ENCODE measurements around the gene DPH1.
"Not testable (repeated sequence)": the region's sequence is repeated elsewhere in the genome, so short reads cannot be mapped to it uniquely, and the experiment has no call there.

DPH1 gene

DNA sequence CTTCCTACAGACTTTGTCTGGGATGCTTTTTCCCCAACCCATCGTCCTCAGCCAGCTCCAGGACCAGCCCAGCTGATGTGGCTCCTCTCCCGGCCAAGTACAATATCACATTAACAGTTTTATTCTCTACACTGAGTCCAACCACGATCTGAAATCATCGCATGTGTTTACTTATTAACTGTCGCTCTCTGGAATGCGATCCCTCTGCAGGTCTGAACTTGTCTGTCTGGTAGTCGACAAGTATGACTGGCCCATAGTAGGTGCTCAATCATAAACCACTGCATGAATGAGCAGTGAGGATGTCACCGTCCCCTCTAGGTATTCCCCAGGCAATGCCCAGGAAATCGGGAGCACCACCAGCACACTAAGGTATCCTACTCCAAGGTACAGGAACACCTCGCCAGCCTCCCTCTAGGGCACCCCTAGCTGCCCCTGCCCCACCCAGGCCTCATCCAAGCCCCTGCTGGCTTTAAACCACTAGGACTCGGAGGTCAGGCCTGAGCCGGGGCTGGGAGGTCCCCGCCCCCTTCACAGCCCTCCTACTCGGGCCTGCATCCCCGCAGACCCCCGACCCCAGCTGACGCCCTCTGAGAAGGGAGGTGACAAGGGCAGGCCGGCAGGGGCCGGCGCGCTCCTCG, 32.5 kb upstream of the DPH1 start:
- Mint-ChIP-seq H3K4me1 (ENCODE audit: low read depth in 2 of 2) (no peaks in the 10 kb centered on the region), H3K4me3 (no peak overlapping the region), H3K36me3 (ENCODE audit: insufficient read depth) (peaks cover 6% of the 10 kb centered on the region), H3K9me3 (no peaks in the 10 kb centered on the region), H3K27ac (no peak overlapping the region), H3K27me3 (peaks cover 54 to 59% of the 10 kb centered on the region in 2 donors)
- ATAC-seq (replicated peaks) (no peak), DNase-seq (no peak)

DNA sequence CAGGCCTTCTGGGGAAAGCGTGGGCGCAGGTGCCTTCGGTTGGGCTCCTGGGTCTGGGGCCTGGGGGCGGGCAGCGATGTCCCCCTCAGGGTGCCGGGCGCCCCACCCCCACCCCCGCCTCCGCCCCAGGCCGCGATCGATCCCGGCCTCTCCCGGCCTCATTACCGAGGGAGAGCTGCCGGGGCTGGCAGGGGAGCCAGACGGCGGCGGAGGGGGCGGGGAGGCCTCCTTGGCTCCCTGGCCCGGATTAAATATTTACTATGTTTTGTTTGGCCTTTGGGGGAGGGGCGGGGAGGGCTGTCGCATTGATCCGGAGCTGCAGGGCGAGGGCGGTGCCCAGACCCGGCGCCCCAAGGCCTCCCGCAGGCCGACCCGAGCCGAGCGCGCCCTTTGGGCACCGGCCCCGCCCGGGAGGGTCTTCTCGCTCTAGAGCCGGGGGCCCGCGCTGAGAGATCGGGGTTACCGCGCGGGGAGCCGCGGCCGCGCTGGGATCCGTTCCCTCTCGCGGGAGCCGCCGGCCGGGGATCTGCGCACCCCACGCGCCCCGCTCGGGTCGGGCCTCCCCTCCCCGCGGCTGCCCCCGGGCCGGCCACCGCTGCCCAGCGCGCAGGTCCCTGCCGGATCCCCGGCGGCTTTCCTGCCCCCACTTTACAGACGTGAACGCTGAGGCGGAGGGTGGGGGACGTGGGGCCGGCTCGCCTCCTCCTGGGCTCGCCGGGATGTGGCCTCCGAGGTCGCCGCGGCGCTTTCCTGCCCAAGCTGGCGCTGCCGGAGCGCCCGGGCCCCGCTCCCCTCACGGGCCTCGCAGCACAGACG, 31.8 kb upstream of the DPH1 start:
- peaks cover 6% of the 10 kb centered on the region for H3K36me3 Mint-ChIP-seq (ENCODE audit: insufficient read depth)
- no peaks in the 10 kb centered on the region for H3K9me3 Mint-ChIP-seq
- H3K4me3 Mint-ChIP-seq, result no peak overlapping the region
- ATAC-seq (replicated peaks) (peak; percentile 24), DNase-seq (no peak)
- H3K27me3 Mint-ChIP-seq, result peaks cover 54 to 67% of the 10 kb centered on the region in 2 donors
- H3K4me1 Mint-ChIP-seq (ENCODE audit: low read depth in 2 of 2), result no peaks in the 10 kb centered on the region
- H3K27ac Mint-ChIP-seq, result no peak overlapping the region

DNA sequence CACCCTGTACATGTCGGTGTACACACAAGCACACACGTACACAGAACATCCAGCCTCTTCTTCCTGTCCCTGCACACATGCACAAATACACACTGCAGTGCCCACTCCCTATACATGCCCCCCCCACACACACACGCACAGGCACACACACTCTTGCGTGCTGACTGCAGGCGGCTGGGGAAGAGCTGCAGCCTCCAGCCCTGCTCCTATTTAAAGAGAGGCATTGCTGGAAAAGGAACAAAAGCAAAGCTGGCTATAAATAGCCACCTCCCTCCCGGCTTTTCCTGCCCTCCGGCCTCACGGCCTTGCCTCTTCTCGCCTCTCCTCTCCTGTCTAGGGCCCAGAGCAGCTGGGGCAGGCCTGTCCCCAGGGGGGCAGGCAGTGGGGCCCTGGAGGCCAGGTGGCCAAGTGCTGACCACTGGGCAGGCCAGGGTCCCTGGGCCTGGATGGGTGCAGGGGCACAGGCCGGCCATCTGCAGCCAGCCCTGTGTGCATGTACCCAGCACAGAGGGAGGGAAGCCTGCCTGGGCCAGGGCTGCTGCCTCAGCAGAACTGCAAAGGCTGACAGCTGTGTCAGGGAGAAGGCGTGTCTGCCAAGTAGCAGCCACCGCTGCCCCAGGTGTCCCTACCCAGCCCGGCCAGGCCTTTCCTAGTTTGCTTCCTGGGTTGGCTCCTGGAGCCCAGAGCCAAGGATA, 30.2 kb upstream of the DPH1 start:
- Mint-ChIP-seq H3K36me3 (ENCODE audit: insufficient read depth) (peaks cover 6% of the 10 kb centered on the region), H3K9me3 (no peaks in the 10 kb centered on the region), H3K27ac (peak overlapping the region in 1 of 2 donors; percentile 0), H3K4me3 (peak overlapping the region; percentile 24 to 35), H3K27me3 (peaks cover 44 to 62% of the 10 kb centered on the region in 2 donors), H3K4me1 (ENCODE audit: low read depth in 2 of 2) (no peaks in the 10 kb centered on the region)
- no peak for DNase-seq
- ATAC-seq (replicated peaks), result no peak

DNA sequence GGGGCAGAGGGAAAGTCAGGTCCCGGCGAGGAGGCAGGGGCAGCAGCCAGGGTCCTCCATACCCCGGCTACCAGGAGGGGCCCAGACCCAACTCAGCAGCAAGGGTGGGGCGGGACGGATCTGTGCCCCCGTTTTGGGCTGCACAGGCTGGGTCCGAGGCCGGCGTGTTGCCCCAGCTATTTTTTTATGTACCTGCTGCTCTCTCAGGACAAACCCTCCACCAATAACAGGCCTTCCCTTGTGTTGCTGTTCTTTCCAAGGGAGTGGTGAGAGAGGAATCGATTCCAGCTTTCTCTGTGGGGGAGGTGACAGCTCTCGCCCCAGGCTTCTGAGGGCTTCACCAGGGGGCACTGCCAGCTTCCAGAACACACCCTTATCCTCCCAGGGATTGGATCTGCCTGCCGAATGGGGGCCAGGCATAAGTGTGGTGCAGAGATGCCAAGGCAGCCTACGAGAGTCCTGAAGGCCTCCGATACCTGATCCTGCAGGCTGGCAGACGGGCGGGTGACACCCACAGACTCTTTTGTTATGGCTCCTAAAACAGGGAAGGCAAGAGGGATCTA, 27.1 kb upstream of the DPH1 start:
- H3K36me3 Mint-ChIP-seq (ENCODE audit: insufficient read depth), result peaks cover 6% of the 10 kb centered on the region
- no peak overlapping the region for H3K27ac Mint-ChIP-seq
- DNase-seq (no peak), ATAC-seq (replicated peaks) (no peak)
- no peaks in the 10 kb centered on the region for H3K4me1 Mint-ChIP-seq (ENCODE audit: low read depth in 2 of 2)
- H3K9me3 Mint-ChIP-seq, result no peaks in the 10 kb centered on the region
- H3K27me3 Mint-ChIP-seq, result peaks cover 21 to 35% of the 10 kb centered on the region in 2 donors
- H3K4me3 Mint-ChIP-seq, result no peak overlapping the region

DNA sequence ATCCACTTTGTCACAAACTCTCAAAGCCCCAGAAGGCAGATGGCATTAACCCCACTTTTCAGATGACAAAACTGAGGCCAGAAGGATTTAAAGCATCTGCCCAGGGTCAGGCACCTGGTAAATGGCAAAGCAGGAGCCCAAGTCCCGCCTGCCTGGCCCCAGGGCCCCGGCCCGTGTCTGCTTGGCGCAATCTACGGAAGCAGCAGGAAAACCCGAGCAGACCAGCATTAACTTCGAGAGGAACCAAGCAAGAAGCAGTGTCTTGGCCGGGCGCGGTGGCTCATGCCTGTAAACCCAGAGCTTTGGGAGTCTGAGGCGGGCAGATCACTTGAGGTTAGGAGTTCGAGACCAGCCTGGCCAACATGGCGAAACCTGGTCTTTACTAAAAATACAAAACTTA, 26.4 kb upstream of the DPH1 start:
- Mint-ChIP-seq H3K4me1 (ENCODE audit: low read depth in 2 of 2) (no peaks in the 10 kb centered on the region), H3K4me3 (no peak overlapping the region), H3K27me3 (peaks cover 21 to 35% of the 10 kb centered on the region in 2 donors), H3K36me3 (ENCODE audit: insufficient read depth) (peaks cover 6% of the 10 kb centered on the region), H3K9me3 (no peaks in the 10 kb centered on the region), H3K27ac (no peak overlapping the region)
- DNase-seq, result no peak
- no peak for ATAC-seq (replicated peaks)

DNA sequence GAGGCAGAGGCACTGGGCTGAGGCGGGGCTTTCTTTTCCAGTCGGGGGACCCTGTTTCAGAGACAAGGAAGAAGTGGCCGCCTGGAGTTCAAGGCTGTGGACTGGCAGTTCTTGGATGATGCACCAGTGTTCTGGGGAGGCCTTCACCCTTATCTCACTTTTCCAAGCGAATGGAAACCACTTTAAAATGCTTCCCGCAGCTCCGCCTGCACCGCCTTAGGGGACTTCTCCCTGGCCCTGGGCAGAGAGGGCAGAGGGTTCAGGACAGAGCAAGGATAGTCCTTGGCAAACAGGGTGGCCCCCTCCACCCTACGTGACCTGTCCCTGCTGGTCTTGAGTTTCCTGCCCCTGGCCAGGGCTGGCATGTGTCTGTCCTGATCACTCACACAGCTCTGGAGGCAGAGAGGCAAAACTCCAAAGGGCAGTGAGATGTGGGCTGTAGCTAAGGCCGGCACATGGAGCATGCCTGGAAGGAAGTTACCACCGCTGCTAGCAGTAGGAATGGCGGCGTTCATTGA, 25.5 kb upstream of the DPH1 start:
- DNase-seq (no peak), ATAC-seq (replicated peaks) (no peak)
- no peak overlapping the region for H3K27ac Mint-ChIP-seq
- H3K4me1 Mint-ChIP-seq (ENCODE audit: low read depth in 2 of 2), result no peaks in the 10 kb centered on the region
- no peak overlapping the region for H3K4me3 Mint-ChIP-seq
- H3K27me3 Mint-ChIP-seq, result peaks cover 13 to 26% of the 10 kb centered on the region in 2 donors
- peaks cover 4% of the 10 kb centered on the region for H3K36me3 Mint-ChIP-seq (ENCODE audit: insufficient read depth)
- no peaks in the 10 kb centered on the region for H3K9me3 Mint-ChIP-seq

DNA sequence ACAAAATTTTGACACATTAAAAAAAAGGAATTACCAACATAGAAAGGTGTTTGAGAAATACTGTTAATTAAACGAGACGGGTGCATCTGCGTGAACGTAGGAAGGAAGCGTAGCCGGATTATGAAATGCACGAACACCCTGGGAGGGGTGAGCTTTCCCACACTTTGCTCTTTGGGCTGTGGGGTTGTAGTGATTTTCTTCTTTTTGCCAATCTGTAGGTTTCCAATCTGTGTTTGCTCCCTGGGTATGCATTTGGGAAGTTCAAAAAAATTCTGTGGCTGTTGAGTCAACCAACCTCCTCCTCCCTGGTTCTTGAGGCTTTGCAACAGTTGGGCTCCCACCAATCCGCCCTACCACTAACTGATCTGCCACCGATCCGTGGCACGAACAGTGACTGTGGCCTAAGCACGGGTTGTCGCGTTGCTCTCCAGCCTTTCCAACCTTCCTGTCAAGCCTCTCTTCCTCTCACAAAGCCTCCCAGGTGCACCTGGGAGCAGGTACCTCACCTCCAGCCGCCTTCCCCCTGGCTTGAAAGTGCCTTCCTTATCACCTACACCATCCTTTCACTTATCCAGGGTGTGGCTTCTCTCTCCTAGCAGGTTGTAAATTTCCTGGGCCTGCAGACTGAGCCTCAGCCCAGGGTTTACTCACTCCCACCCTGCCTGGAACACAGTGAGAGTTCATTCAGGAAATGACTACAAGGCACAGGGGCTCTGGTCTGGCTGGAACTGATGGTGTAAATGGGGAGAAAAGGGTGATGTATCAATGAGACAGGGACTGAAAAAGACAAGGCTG, 21.4 kb upstream of the DPH1 start:
- DNase-seq, result no peak
- Mint-ChIP-seq H3K27ac (no peak overlapping the region), H3K4me1 (ENCODE audit: low read depth in 2 of 2) (no peaks in the 10 kb centered on the region), H3K4me3 (no peak overlapping the region), H3K27me3 (peaks cover 17 to 24% of the 10 kb centered on the region in 2 donors), H3K9me3 (no peaks in the 10 kb centered on the region), H3K36me3 (ENCODE audit: insufficient read depth) (no peaks in the 10 kb centered on the region)
- ATAC-seq (replicated peaks), result no peak

DNA sequence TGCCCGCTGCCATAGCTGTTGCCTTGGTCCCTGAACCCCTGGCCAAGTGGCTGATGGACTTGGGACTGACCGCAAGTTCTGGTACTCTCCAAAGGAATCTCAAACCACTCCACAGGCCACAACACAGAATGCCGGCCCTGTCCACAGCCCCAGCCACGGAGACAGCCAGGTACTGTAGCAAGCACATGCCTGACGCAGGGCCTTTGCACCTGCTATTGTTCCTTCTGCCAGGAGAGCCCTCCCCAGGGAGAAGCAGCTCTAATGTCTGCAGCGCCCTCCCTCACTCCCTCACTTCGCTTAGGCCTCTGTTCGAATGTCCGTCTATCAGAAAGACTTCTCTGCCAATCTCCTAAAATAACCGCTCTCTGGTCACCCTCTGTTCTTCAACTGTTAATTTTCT, 20.2 kb upstream of the DPH1 start:
- Mint-ChIP-seq H3K9me3 (no peaks in the 10 kb centered on the region), H3K27me3 (peaks cover 21 to 35% of the 10 kb centered on the region in 2 donors)

DNA sequence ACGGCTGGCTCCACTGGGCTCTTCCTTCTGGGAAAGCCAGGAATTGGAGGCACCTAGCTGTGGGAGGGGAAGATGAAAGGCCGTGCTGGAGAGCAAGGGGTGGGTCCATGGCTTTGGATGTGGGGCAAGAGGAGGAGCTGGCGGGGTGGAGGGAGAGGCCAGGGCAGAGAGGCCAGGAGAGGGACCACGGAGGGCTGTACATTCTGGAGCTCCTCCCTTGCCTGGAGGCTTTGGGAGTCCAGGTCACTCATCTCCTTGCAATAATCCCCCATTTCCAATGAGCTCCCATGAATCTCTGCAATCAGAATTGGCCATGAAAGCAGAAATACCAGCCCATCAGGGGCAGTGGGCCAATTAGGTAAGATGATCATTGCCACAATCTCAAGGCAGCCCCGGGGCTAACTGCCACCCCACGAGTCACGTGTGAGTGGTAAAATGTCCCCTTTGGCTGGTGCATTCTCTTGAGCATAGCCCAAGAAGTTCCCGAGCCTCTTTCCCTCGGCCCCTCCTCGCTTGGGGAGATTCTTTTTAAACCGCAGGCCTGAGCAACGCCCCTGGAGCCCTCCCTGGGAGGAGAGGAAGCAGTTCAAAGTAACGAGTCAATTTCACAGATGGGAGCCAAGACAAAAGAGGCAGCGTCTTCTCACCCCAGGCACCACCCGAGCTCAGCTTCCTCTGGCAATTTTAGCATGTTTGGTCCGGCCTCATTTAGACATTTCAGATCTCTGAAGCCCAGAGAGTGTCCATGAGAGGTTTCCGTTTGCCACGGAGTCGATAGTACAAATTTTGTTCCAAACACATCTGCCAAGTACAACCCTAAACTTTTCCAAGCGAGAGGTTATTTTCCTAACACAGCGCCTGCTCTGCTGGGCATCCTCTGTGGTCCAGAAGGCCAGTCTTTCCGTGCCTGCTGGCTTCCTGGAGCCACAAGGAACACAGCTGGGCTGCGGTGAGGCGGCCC, 18.3 kb upstream of the DPH1 start:
- Mint-ChIP-seq H3K4me1 (ENCODE audit: low read depth in 2 of 2) (no peaks in the 10 kb centered on the region), H3K4me3 (no peak overlapping the region), H3K36me3 (ENCODE audit: insufficient read depth) (no peaks in the 10 kb centered on the region), H3K27me3 (peaks cover 33 to 46% of the 10 kb centered on the region in 2 donors), H3K9me3 (no peaks in the 10 kb centered on the region), H3K27ac (peak overlapping the region in 1 of 2 donors; percentile 25)
- DNase-seq (no peak), ATAC-seq (replicated peaks) (no peak)

More for the DNA sequence above, 20.2 kb upstream of the DPH1 start:
- Mint-ChIP-seq H3K4me3 (no peak overlapping the region), H3K36me3 (ENCODE audit: insufficient read depth) (no peaks in the 10 kb centered on the region), H3K27ac (no peak overlapping the region), H3K4me1 (ENCODE audit: low read depth in 2 of 2) (no peaks in the 10 kb centered on the region)
- ATAC-seq (replicated peaks) (no peak), DNase-seq (no peak)

DNA sequence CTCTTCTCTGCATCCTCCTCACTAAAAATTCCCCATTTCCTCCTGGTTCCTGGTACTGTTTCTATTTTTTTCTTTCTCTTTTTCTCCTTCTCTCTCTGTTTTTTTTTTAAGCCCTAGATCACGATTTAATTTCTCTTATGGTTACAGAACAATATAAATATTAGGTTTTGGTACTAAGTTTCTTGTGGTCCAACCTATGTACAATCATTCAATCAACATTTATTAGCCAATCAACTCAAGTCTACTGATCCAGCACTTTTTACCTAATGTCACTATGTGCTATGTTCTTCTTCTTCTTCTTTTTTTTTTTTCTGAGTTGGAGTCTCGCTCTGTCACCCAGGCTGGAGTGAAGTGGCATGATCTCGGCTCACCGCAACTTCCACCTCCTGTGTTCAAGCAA, 17.5 kb upstream of the DPH1 start:
- Mint-ChIP-seq H3K27me3 (peaks cover 41 to 48% of the 10 kb centered on the region in 2 donors), H3K4me3 (no peak overlapping the region), H3K9me3 (no peaks in the 10 kb centered on the region), H3K27ac (no peak overlapping the region), H3K4me1 (ENCODE audit: low read depth in 2 of 2) (no peaks in the 10 kb centered on the region), H3K36me3 (ENCODE audit: insufficient read depth) (no peaks in the 10 kb centered on the region)
- ATAC-seq (replicated peaks), result no peak
- DNase-seq, result no peak

DNA sequence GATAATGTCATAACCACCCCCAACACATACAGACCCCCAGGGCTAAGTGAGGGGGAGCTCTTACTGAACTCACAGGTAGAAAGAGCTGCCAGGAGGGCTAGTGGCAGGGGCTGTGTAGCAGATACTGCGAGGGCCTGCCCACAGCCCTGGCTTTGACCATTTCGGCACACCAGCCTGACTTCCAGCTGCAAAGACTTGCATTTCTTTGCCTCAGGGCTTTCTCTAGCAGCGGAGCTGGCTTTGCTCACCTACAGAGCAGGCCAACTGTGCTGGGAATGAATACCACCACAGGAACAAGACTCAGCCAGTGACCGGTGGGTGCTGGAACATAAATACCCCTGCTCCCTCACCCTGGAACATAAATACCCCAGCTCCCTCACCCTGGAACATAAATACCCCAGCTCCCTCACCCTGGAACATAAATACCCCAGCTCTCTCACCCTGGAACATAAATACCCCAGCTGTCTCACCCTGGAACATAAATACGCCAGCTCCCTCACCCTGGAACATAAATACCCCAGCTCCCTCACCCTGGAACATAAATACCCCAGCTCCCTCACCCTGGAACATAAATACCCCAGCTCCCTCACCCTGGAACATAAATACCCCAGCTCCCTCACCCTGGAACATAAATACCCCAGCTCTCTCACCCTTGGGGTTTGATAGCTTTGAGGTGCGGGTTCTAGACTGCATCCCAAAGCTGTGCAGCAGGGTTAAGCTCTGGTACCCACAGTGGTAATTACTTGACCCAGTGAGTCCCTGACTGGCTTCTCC, 16.5 kb upstream of the DPH1 start:
- H3K4me3 Mint-ChIP-seq; H3K4me1 Mint-ChIP-seq (ENCODE audit: low read depth in 2 of 2); H3K36me3 Mint-ChIP-seq (ENCODE audit: insufficient read depth); DNase-seq; ATAC-seq (replicated peaks); H3K9me3 Mint-ChIP-seq; H3K27ac Mint-ChIP-seq: not testable (repeated sequence)
- H3K27me3 Mint-ChIP-seq, result peaks cover 50 to 57% of the 10 kb centered on the region in 2 donors

Measured in effector memory CD8-positive, alpha-beta T cell (primary cell).